SK-N-SH (cell line): ENCODE data around the gene ATAD3B. TPM values are rescaled to one million over a fixed set of nuclear protein-coding genes. Genes with fewer than 3 reads are reported as not detected.

Experiments
- CTCF ChIA-PET: fragments of 300-600, 350-600 bp; formaldehyde crosslinking; extraction: SDS; loops from one replicate; lab custom pipeline; 2021; lab: Yijun Ruan, JAX
- POLR2A ChIA-PET: fragments of 350-600 bp; sonication (Branson Sonifier 250); formaldehyde crosslinking; extraction: SDS; loops from one replicate; lab custom pipeline; 2020; ENCODE audit warnings: antibody characterized with exemption, inconsistent platforms; lab: Yijun Ruan, JAX
- DNase-seq: peaks from one replicate; pipeline ENCODE4 v3.0.0; 2012
- H2AFZ ChIP-seq: fragments of 200-600 bp; sonication (generic); 2 replicates; pipeline ENCODE4 v1.8.1; 2016; ENCODE audit warnings: antibody characterized with exemption, mild to moderate bottlenecking, low read depth
- H3F3A ChIP-seq: fragments of 200-600 bp; sonication (generic); replicated peaks from 2 replicates; pipeline ENCODE3; 2016; ENCODE audit warnings: antibody characterized with exemption, mild to moderate bottlenecking; ENCODE audit not compliant: insufficient read depth
- H3K27ac ChIP-seq, 2 experiments: fragments of 200-500 bp in 1 of 2; fragments of 200-600 bp in 1 of 2; sonication (Bioruptor generic) in 1 of 2; sonication (generic), shearing (Covaris generic) in 1 of 2; 2 replicates each; pipeline versions ENCODE4 v1.5.1 to v1.6.1; 2014 to 2016; ENCODE audit warnings: low read depth in 2 of 2, inconsistent platforms in 1 of 2, low read length in 1 of 2, mild to moderate bottlenecking in 1 of 2, mixed read lengths in 1 of 2
- H3K27me3 ChIP-seq: fragments of 200-600 bp; sonication (generic), shearing (Covaris generic); 2 replicates; pipeline ENCODE4 v1.6.1; 2016; ENCODE audit warnings: mixed run types; ENCODE audit not compliant: insufficient read depth
- H3K36me3 ChIP-seq, 2 experiments: fragments of 200-500 bp in 1 of 2; fragments of 200-600 bp in 1 of 2; sonication (Bioruptor generic) in 1 of 2; sonication (generic) in 1 of 2; replicated peaks in 1 of 2; 2 replicates each; pipeline versions ENCODE3 to v1.5.1; 2014 to 2016; ENCODE audit warnings: low read length in 1 of 2, mild to moderate bottlenecking in 1 of 2; ENCODE audit not compliant: insufficient read depth in 2 of 2, control insufficient read depth in 1 of 2
- H3K4me1 ChIP-seq, 2 experiments: fragments of 200-500 bp in 1 of 2; fragments of 200-600 bp in 1 of 2; sonication (Bioruptor generic) in 1 of 2; sonication (generic), shearing (Covaris generic) in 1 of 2; 2 replicates each; pipeline versions ENCODE4 v1.5.1 to v1.6.1; 2014 to 2016; ENCODE audit warnings: low read depth in 1 of 2, low read length in 1 of 2, mixed run types in 1 of 2; ENCODE audit not compliant: insufficient read depth in 2 of 2, control insufficient read depth in 1 of 2
- H3K4me2 ChIP-seq: fragments of 200-600 bp; sonication (generic), shearing (Covaris generic); 2 replicates; pipeline ENCODE4 v1.6.1; 2017; ENCODE audit warnings: mixed run types
- H3K4me3 ChIP-seq, 2 experiments: fragments of 200-500 bp in 1 of 2; fragments of 200-600 bp in 1 of 2; sonication (Bioruptor generic) in 1 of 2; sonication (generic), shearing (Covaris generic) in 1 of 2; 2 replicates each; pipeline versions ENCODE4 v1.5.1 to v1.8.1; 2014 to 2016; ENCODE audit warnings: low read depth in 2 of 2, inconsistent platforms in 1 of 2, low read length in 1 of 2, mild to moderate bottlenecking in 1 of 2, mixed read lengths in 1 of 2, moderate library complexity in 1 of 2
- H3K79me2 ChIP-seq: fragments of 200-600 bp; sonication (generic); 2 replicates; pipeline ENCODE4 v1.8.1; 2017; ENCODE audit warnings: mild to moderate bottlenecking; ENCODE audit not compliant: insufficient read depth
- H3K9ac ChIP-seq: fragments of 200-600 bp; sonication (generic); 2 replicates; pipeline ENCODE4 v1.6.1; 2017; ENCODE audit warnings: mixed run types
- H3K9me2 ChIP-seq: fragments of 200-600 bp; sonication (generic); 2 replicates; pipeline ENCODE4 v1.6.1; 2017; ENCODE audit warnings: mixed run types
- H3K9me3 ChIP-seq: fragments of 200-600 bp; sonication (generic); 2 replicates; pipeline ENCODE4 v1.6.1; 2017; ENCODE audit warnings: mixed run types, mild to moderate bottlenecking, moderate library complexity
- H4K20me1 ChIP-seq: fragments of 200-600 bp; sonication (generic); 2 replicates; pipeline ENCODE4 v1.6.1; 2017; ENCODE audit warnings: mild to moderate bottlenecking, mixed run types; ENCODE audit not compliant: insufficient read depth
- EZH2phosphoT487 ChIP-seq: fragments of 200-600 bp; sonication (generic); IDR thresholded peaks from 2 replicates; pipeline ENCODE4 v1.6.1; 2017; ENCODE audit warnings: low read depth, mixed run types, mild to moderate bottlenecking, antibody characterized with exemption, moderate library complexity, borderline replicate concordance
- GATA2 ChIP-seq: sonication (generic); formaldehyde crosslinking; IDR thresholded peaks from 2 replicates; pipeline ENCODE4 v1.5.0; 2020; ENCODE audit warnings: mild to moderate bottlenecking, missing genetic modification reagents
- MXI1 ChIP-seq: IDR thresholded peaks from 2 replicates; pipeline ENCODE4 v1.6.1; 2012; ENCODE audit warnings: mild to moderate bottlenecking, low read depth, low read length, improper control_type of control experiment
- NFIC ChIP-seq: IDR thresholded peaks from 2 replicates; pipeline ENCODE4 v1.4.0; 2012; ENCODE audit warnings: borderline replicate concordance
- REST ChIP-seq: IDR thresholded peaks from 2 replicates; pipeline ENCODE4 v1.6.1; 2012; ENCODE audit warnings: mild to moderate bottlenecking, low read depth, low read length, moderate library complexity
- YY1 ChIP-seq: IDR thresholded peaks from 2 replicates; pipeline ENCODE4 v1.4.0; 2012; ENCODE audit warnings: low read depth, mild to moderate bottlenecking
- WGBS: methylation state at CpG from one replicate; pipeline ENCODE4 v1.1.6; 2017; ENCODE audit warnings: low lambda C conversion rate; 5-methylcytosine and 5-hydroxymethylcytosine counted together
- polyA plus RNA-seq, 3 experiments: library from polyadenylated mRNA; depleted of rRNA; stranded (reverse); fragments of >200 nt; gene quantifications; 2 replicates each; pipeline ENCODE4 v1.2.3, GENCODE V29; 2012
- TF ChIP-seq, protein P1 (sequence below): fragments of 150-350 bp; IDR thresholded peaks from 2 replicates; pipeline ENCODE4 v1.6.1; 2016; ENCODE audit warnings: mild to moderate bottlenecking, low read depth, low read length

Gene ATAD3B
- polyA plus RNA-seq, 1 of the 3 experiments (the other 2 are of a cell fraction): 71.6 TPM

DNA sequence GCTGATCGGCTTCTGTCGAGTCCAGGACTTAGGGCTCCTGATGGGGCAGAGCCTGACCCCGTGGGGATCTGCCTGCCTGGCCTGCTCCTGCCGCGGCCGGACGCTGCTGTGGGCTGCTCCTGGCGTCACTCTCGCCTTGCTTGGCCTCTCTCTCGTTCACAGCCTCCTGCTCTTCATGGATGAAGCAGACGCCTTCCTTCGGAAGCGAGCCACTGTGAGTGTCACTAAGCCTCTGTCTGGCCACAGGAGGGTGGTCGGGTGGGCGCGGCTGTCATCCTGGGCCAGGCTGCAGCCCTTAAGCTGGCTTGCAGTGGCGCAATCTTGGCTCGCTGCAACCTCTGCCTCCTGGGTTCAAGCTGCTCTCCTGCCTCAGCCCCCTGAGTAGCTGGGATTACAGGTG, 16.1 kb downstream of the ATAD3B start:
- no peaks in the 10 kb centered on the region for H3K79me2 ChIP-seq
- H3K27ac ChIP-seq: no peak overlapping the region
- H3K9me3 ChIP-seq: no peaks in the 10 kb centered on the region
- H4K20me1 ChIP-seq: no peaks in the 10 kb centered on the region
- peaks cover 22 to 27% of the 10 kb centered on the region in 2 experiments for H3K36me3 ChIP-seq
- no peak overlapping the region for H3K4me2 ChIP-seq
- no peak overlapping the region for H2AFZ ChIP-seq
- H3K4me3 ChIP-seq: no peak overlapping the region
- WGBS: 95% methylated on average over 15 of the region's 18 CpGs
- no peaks in the 10 kb centered on the region for H3K27me3 ChIP-seq
- DNase-seq: no peak
- no peak for TF ChIP-seq EZH2phosphoT487
- TF ChIP-seq YY1: no peak
- TF ChIP-seq NFIC: no peak
- TF ChIP-seq REST: no peak
- TF ChIP-seq MXI1: no peak
- TF ChIP-seq, protein P1, sequence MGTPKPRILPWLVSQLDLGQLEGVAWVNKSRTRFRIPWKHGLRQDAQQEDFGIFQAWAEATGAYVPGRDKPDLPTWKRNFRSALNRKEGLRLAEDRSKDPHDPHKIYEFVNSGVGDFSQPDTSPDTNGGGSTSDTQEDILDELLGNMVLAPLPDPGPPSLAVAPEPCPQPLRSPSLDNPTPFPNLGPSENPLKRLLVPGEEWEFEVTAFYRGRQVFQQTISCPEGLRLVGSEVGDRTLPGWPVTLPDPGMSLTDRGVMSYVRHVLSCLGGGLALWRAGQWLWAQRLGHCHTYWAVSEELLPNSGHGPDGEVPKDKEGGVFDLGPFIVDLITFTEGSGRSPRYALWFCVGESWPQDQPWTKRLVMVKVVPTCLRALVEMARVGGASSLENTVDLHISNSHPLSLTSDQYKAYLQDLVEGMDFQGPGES: no peak
- TF ChIP-seq, all 33 proteins: peak for 0
- POLR2A ChIA-PET: no interaction called here
- Histone ChIP-seq H3K4me1 (no peaks in the 10 kb centered on the region), H3F3A (no peaks in the 10 kb centered on the region), H3K9me2 (no peaks in the 10 kb centered on the region), H3K9ac (no peak overlapping the region)
- CTCF ChIA-PET: no interaction called here

- no peaks in the 10 kb centered on the region for H3K9me2 ChIP-seq
- H3F3A ChIP-seq: no peaks in the 10 kb centered on the region
- no peak for DNase-seq
- H3K4me3 ChIP-seq: no peak overlapping the region
- peaks cover 26 to 33% of the 10 kb centered on the region in 2 experiments for H3K36me3 ChIP-seq
- H3K27ac ChIP-seq: no peak overlapping the region
- no peak for TF ChIP-seq GATA2 (CRISPR knock-in tag)
- 100% methylated on average over 1 of the region's 16 CpGs for WGBS
- H3K9ac ChIP-seq: no peak overlapping the region
- H3K27me3 ChIP-seq: no peaks in the 10 kb centered on the region
- no peaks in the 10 kb centered on the region for H3K4me1 ChIP-seq
- no peaks in the 10 kb centered on the region for H4K20me1 ChIP-seq
- ChIA-PET POLR2A (no interaction called here), CTCF (no interaction called here)
- H3K4me2 ChIP-seq: no peak overlapping the region
- H3K9me3 ChIP-seq: no peaks in the 10 kb centered on the region
- no peaks in the 10 kb centered on the region for H3K79me2 ChIP-seq
- H2AFZ ChIP-seq: no peak overlapping the region
Measured at GRCh38 chr1:1489231-1489630, 17.7 kb downstream of the ATAD3B start.
